Activated naive CD8-positive, alpha-beta T cell treated with anti-CD3 and anti-CD28 coated beads, Interleukin-2, amount 10 ng/mL, durations not matched to agents 7 days and 5 days (primary cell): Measurements from ENCODE around the gene LIMA1. TPM values are rescaled to one million over a fixed set of nuclear protein-coding genes. Genes with fewer than 3 reads are reported as not detected.

Experiments
- ATAC-seq: fragments of 150-1000 bp; cut with Tn5 transposase; one replicate; pipeline ENCODE4 v1.10.0; 2021; ENCODE audit warnings: low read depth, moderate library complexity
- POLR2A ChIA-PET: fragments of 350-600 bp; sonication (Branson Sonifier 250); formaldehyde crosslinking; loops from one replicate; lab custom pipeline; 2021; ENCODE audit warnings: antibody characterized with exemption; lab: Charles Lee
- DNase-seq: peaks from one replicate; pipeline ENCODE4 v3.0.0; 2021
- H3K27ac Mint-ChIP-seq: one replicate; pipeline ENCODE4 v1.8.0; 2022; ENCODE audit warnings: mild to moderate bottlenecking, mixed read lengths
- H3K27me3 Mint-ChIP-seq: one replicate; pipeline ENCODE4 v1.8.0; 2022; ENCODE audit warnings: mild to moderate bottlenecking, moderate library complexity, mixed read lengths
- H3K36me3 Mint-ChIP-seq: one replicate; pipeline ENCODE4 v1.8.0; 2021; ENCODE audit warnings: mild to moderate bottlenecking, mixed read lengths
- H3K4me1 Mint-ChIP-seq: one replicate; pipeline ENCODE4 v1.8.0; 2021; ENCODE audit warnings: mixed read lengths
- H3K4me3 Mint-ChIP-seq: one replicate; pipeline ENCODE4 v1.8.0; 2022; ENCODE audit warnings: mild to moderate bottlenecking, moderate library complexity, mixed read lengths
- H3K9me3 Mint-ChIP-seq: one replicate; pipeline ENCODE4 v1.8.0; 2021; ENCODE audit warnings: mixed read lengths
- microRNA-seq: library from miRNA; unstranded; fragments of <30 nt; microRNA quantifications from one replicate; pipeline ENCODE4 v1.2.0, GENCODE V29; 2022
- total RNA-seq, 2 experiments: library from RNA; stranded (reverse); gene quantifications; one replicate each; pipeline ENCODE4 v1.2.3, GENCODE V29; 2021

The LIMA1 gene
- total RNA-seq, 2 experiments from 2014 or later: 11.3 to 13.6 TPM

- POLR2A ChIA-PET: no interaction called here
Measured at GRCh38 chr12:50147281-50147680, 136.0 kb downstream of the LIMA1 start.

GRCh38 chr12:50145439-50145838 is 137.9 kb downstream of the LIMA1 start:
- Mint-ChIP-seq H3K4me3 (no peak overlapping the region), H3K27ac (no peak overlapping the region), H3K27me3 (no peaks in the 10 kb centered on the region), H3K36me3 (peaks cover 15% of the 10 kb centered on the region), H3K4me1 (peaks cover 6% of the 10 kb centered on the region), H3K9me3 (no peaks in the 10 kb centered on the region)
- POLR2A ChIA-PET: interaction anchor here (0.8 kb wide), 1 partner anchor 17 kb away, joined by 4 read pairs; no protein-coding TSS in a partner anchor
- DNase-seq: no peak
- ATAC-seq: no peak

More at GRCh38 chr12:50147281-50147680, 136.0 kb downstream of the LIMA1 start:
- peaks cover 6% of the 10 kb centered on the region for H3K4me1 Mint-ChIP-seq
- no peak for ATAC-seq
- no peak overlapping the region for H3K27ac Mint-ChIP-seq
- H3K9me3 Mint-ChIP-seq: no peaks in the 10 kb centered on the region
- no peaks in the 10 kb centered on the region for H3K27me3 Mint-ChIP-seq
- H3K4me3 Mint-ChIP-seq: no peak overlapping the region
- H3K36me3 Mint-ChIP-seq: peaks cover 3% of the 10 kb centered on the region
- DNase-seq: no peak

GRCh38 chr12:50142993-50143392 is 140.3 kb downstream of the LIMA1 start:
- DNase-seq (no peak), ATAC-seq (no peak)
- H3K4me3 Mint-ChIP-seq: no peak overlapping the region
- H3K27me3 Mint-ChIP-seq: no peaks in the 10 kb centered on the region
- POLR2A ChIA-PET: no interaction called here
- H3K9me3 Mint-ChIP-seq: no peaks in the 10 kb centered on the region
- no peak overlapping the region for H3K27ac Mint-ChIP-seq
- H3K4me1 Mint-ChIP-seq: peaks cover 2% of the 10 kb centered on the region
- peaks cover 22% of the 10 kb centered on the region for H3K36me3 Mint-ChIP-seq

- POLR2A ChIA-PET: no interaction called here
- Mint-ChIP-seq H3K4me1 (no peaks in the 10 kb centered on the region), H3K9me3 (no peaks in the 10 kb centered on the region), H3K27ac (peak overlapping the region; percentile 43), H3K36me3 (peaks cover 15% of the 10 kb centered on the region), H3K27me3 (no peaks in the 10 kb centered on the region), H3K4me3 (no peak overlapping the region)
- no peak for ATAC-seq
- no peak for DNase-seq
Measured at GRCh38 chr12:50132505-50133135, 150.7 kb downstream of the LIMA1 start.

- H3K9me3 Mint-ChIP-seq: no peaks in the 10 kb centered on the region
- H3K4me3 Mint-ChIP-seq: no peak overlapping the region
- DNase-seq (no peak), ATAC-seq (no peak)
- POLR2A ChIA-PET: interaction anchor here (1.5 kb wide), 1 partner anchor 18 kb away, joined by 5 read pairs; the partner anchor contains the start of gene COX14
- no peak overlapping the region for H3K27ac Mint-ChIP-seq
- peaks cover 11% of the 10 kb centered on the region for H3K4me1 Mint-ChIP-seq
- no peaks in the 10 kb centered on the region for H3K27me3 Mint-ChIP-seq
- H3K36me3 Mint-ChIP-seq: peaks cover 16% of the 10 kb centered on the region
Measured at GRCh38 chr12:50129290-50129689, 154.0 kb downstream of the LIMA1 start.

- H3K4me3 Mint-ChIP-seq: no peak overlapping the region
- H3K9me3 Mint-ChIP-seq: no peaks in the 10 kb centered on the region
- peaks cover 19% of the 10 kb centered on the region for H3K36me3 Mint-ChIP-seq
- DNase-seq (no peak), ATAC-seq (no peak)
- no peaks in the 10 kb centered on the region for H3K27me3 Mint-ChIP-seq
- H3K4me1 Mint-ChIP-seq: peaks cover 14% of the 10 kb centered on the region
- H3K27ac Mint-ChIP-seq: no peak overlapping the region
- POLR2A ChIA-PET: interaction anchor here (1.6 kb wide), 1 partner anchor 15 kb away, joined by 6 read pairs; the partner anchor contains the start of gene COX14
Measured at GRCh38 chr12:50127546-50127945, 155.8 kb downstream of the LIMA1 start.

Small RNAs within 50 kb of the gene (microRNA-seq; reads per million reads assigned to microRNA genes)
- not detected for gene MIR1293

Other genes with a start within 250 kb of the LIMA1 start
- gene ASIC1, start 225.9 kb downstream of the LIMA1 start, total RNA-seq: 10 to 100 TPM; 31.3 to 33.3 TPM
- gene SMARCD1, start 198.2 kb downstream of the LIMA1 start, total RNA-seq: 10 to 100 TPM; 57.2 to 68.1 TPM
- gene GPD1, start 179.5 kb downstream of the LIMA1 start, total RNA-seq: under 1 TPM; 0.33 to 0.91 TPM
- 10 to 100 TPM; 47.5 to 54.2 TPM for gene COX14, start 171.3 kb downstream of the LIMA1 start, total RNA-seq
- 10 to 100 TPM; 47.1 to 53.0 TPM for gene CERS5, start 116.2 kb downstream of the LIMA1 start, total RNA-seq
- gene FAM186A, start 113.1 kb upstream of the LIMA1 start, total RNA-seq: not detected
- 10 to 100 TPM; 39.6 to 40.6 TPM for gene LARP4, start 117.4 kb upstream of the LIMA1 start, total RNA-seq
- gene DIP2B, start 221.5 kb upstream of the LIMA1 start, total RNA-seq: 10 to 100 TPM; 19.5 to 21.3 TPM